NT2/D1 (cell line): ENCODE data around the gene RADX.

Experiments used
- YY1 ChIP-seq: IDR thresholded peaks from 2 replicates; pipeline ENCODE4 v1.6.1; 2011; ENCODE audit not compliant: insufficient read length, insufficient read depth
- ZNF274 ChIP-seq: IDR thresholded peaks from 2 replicates; pipeline ENCODE4 v1.6.1; 2011; ENCODE audit warnings: mild to moderate bottlenecking, low read depth, low read length

- no peak for TF ChIP-seq ZNF274
- no peak for TF ChIP-seq YY1
These were observed 600 bp downstream of the RADX start for GRCh38 chrX:106612393-106612763.
